CD14-positive monocyte (primary cell): ENCODE measurements around the gene PLXNA4. TPM values are rescaled to one million over a fixed set of nuclear protein-coding genes. Genes with fewer than 3 reads are reported as not detected.

ENCODE experiments used
- DNase-seq, 3 donors: peaks; one replicate each; pipeline ENCODE4 v3.0.0-alpha.2; 2011 to 2022
- H2AFZ ChIP-seq: 2 replicates; pipeline ENCODE4 v1.6.0; 2012; ENCODE audit warnings: mild to moderate bottlenecking, low read depth, low read length, inconsistent platforms; ENCODE audit not compliant: insufficient read depth, poor library complexity, severe bottlenecking
- H3K27ac ChIP-seq, 2 donors: 1 replicate in 1 of 2; 2 replicates in 1 of 2; pipeline ENCODE4 v1.5.1; 2012 to 2013; ENCODE audit warnings: low read length in 2 of 2, control low read depth in 1 of 2, inconsistent platforms in 1 of 2, low read depth in 1 of 2, mild to moderate bottlenecking in 1 of 2
- H3K27me3 ChIP-seq, 2 donors: one replicate each; pipeline versions ENCODE4 v1.6.0 to v1.6.1; 2011 to 2013; ENCODE audit warnings: low read length in 2 of 2; ENCODE audit not compliant: control insufficient read depth in 2 of 2, insufficient read depth in 2 of 2
- H3K36me3 ChIP-seq, 2 donors: replicated peaks in 1 of 2; 1 replicate in 1 of 2; 2 replicates in 1 of 2; pipeline versions ENCODE4 v1.5.1 to v1.6.1; 2012 to 2013; ENCODE audit warnings: low read length in 2 of 2, control low read depth in 1 of 2, inconsistent platforms in 1 of 2, mild to moderate bottlenecking in 1 of 2; ENCODE audit not compliant: insufficient read depth in 2 of 2, control insufficient read depth in 1 of 2
- H3K4me1 ChIP-seq, 2 donors: 1 replicate in 1 of 2; 2 replicates in 1 of 2; pipeline versions ENCODE4 v1.5.1 to v1.6.1; 2012 to 2013; ENCODE audit warnings: low read length in 2 of 2, control low read depth in 1 of 2, inconsistent platforms in 1 of 2, mild to moderate bottlenecking in 1 of 2, moderate library complexity in 1 of 2; ENCODE audit not compliant: insufficient read depth in 2 of 2, control insufficient read depth in 1 of 2
- H3K4me2 ChIP-seq: replicated peaks from 2 replicates; pipeline ENCODE3; 2012; ENCODE audit warnings: low read length, moderate library complexity, mild to moderate bottlenecking; ENCODE audit not compliant: poor library complexity, severe bottlenecking; ENCODE audit errors: extremely low read depth
- H3K4me3 ChIP-seq, 3 experiments: fragments of 200-600 bp in 1 of 3; sonication (generic) in 1 of 3; replicated peaks in 1 of 3; 1 replicate in 2 of 3; 2 replicates in 1 of 3; pipeline ENCODE4 v1.5.1; 2011 to 2013; ENCODE audit warnings: low read length in 3 of 3, mild to moderate bottlenecking in 3 of 3, control low read depth in 2 of 3, low read depth in 2 of 3, inconsistent platforms in 1 of 3, moderate library complexity in 1 of 3
- H3K79me2 ChIP-seq: 2 replicates; pipeline ENCODE4 v1.6.0; 2012; ENCODE audit warnings: mild to moderate bottlenecking, control low read depth, inconsistent platforms, low read length, moderate library complexity; ENCODE audit not compliant: insufficient read depth
- H3K9ac ChIP-seq: 2 replicates; pipeline ENCODE4 v1.6.0; 2017; ENCODE audit warnings: low read length, mild to moderate bottlenecking; ENCODE audit not compliant: insufficient read depth, poor library complexity, severe bottlenecking
- H3K9me3 ChIP-seq, 2 donors: replicated peaks in 1 of 2; 1 replicate in 1 of 2; 2 replicates in 1 of 2; pipeline versions ENCODE4 v1.5.1 to v1.6.1; 2012 to 2013; ENCODE audit warnings: low read length in 2 of 2, control low read depth in 1 of 2; ENCODE audit not compliant: control insufficient read depth in 1 of 2, insufficient read depth in 1 of 2
- H4K20me1 ChIP-seq: 2 replicates; pipeline ENCODE4 v1.6.0; 2012; ENCODE audit warnings: mild to moderate bottlenecking, low read length, control low read depth, moderate library complexity; ENCODE audit not compliant: insufficient read depth
- H3K27ac Mint-ChIP-seq, 7 donors: one replicate each; pipeline ENCODE4 v1.8.0; 2020; ENCODE audit warnings: mild to moderate bottlenecking in 7 of 7, mixed read lengths in 7 of 7, moderate library complexity in 6 of 7, inconsistent platforms in 2 of 7
- H3K27me3 Mint-ChIP-seq, 3 donors: one replicate each; pipeline ENCODE4 v1.8.0; 2021 to 2022; ENCODE audit warnings: low read depth in 3 of 3, mild to moderate bottlenecking in 3 of 3, mixed read lengths in 3 of 3, moderate library complexity in 3 of 3, inconsistent platforms in 1 of 3
- H3K36me3 Mint-ChIP-seq, 2 donors: one replicate each; pipeline ENCODE4 v1.8.0; 2020; ENCODE audit warnings: mixed read lengths in 2 of 2, inconsistent platforms in 1 of 2, mild to moderate bottlenecking in 1 of 2
- H3K4me1 Mint-ChIP-seq: one replicate; pipeline ENCODE4 v1.8.0; 2020; ENCODE audit warnings: mild to moderate bottlenecking, mixed read lengths
- H3K4me3 Mint-ChIP-seq, 2 donors: one replicate each; pipeline ENCODE4 v1.8.0; 2020; ENCODE audit warnings: mild to moderate bottlenecking in 2 of 2, mixed read lengths in 2 of 2, moderate library complexity in 1 of 2
- H3K9me3 Mint-ChIP-seq, 7 donors: one replicate each; pipeline ENCODE4 v1.8.0; 2020 to 2022; ENCODE audit warnings: mixed read lengths in 7 of 7, mild to moderate bottlenecking in 6 of 7, moderate library complexity in 6 of 7, inconsistent platforms in 2 of 7
- CTCF ChIP-seq: fragments of 200-600 bp; IDR thresholded peaks from one replicate; pipeline ENCODE4 v1.8.0; 2022; ENCODE audit warnings: antibody characterized with exemption, mild to moderate bottlenecking
- WGBS: methylation state at CpG from one replicate; pipeline ENCODE4 v1.1.5; 2013; ENCODE audit warnings: missing lambda C conversion rate; ENCODE audit not compliant: insufficient coverage; 5-methylcytosine and 5-hydroxymethylcytosine counted together
- intact Hi-C, 2 donors: fragments of 100-400 bp; cut with micrococcal nuclease; formaldehyde crosslinking; loops; one replicate each; pipeline versions ENCODE4 v1.15.0 to v1.15.1; 2023
- polyA plus RNA-seq, 3 donors: library from polyadenylated mRNA; depleted of rRNA in 1 of 3; unstranded in 2 of 3; stranded (reverse) in 1 of 3; fragments of 300-500 nt in 2 of 3; fragments of >200 nt in 1 of 3; fragmentation: Illumina TruSeq in 2 of 3; gene quantifications; 1 replicate in 2 of 3; 2 replicates in 1 of 3; pipeline ENCODE4 v1.2.3, GENCODE V29; 2012 to 2021

The PLXNA4 gene
- polyA plus RNA-seq, 3 donors, result not detected

- no peaks in the 10 kb centered on the region for H3K27me3 ChIP-seq
- H3K9ac ChIP-seq, result no peak overlapping the region
- Mint-ChIP-seq H3K27ac (no peak overlapping the region), H3K4me3 (no peak overlapping the region), H3K4me1 (no peaks in the 10 kb centered on the region), H3K27me3 (peaks cover 4 to 8% (median 8%) of the 10 kb centered on the region in 3 donors), H3K36me3 (no peaks in the 10 kb centered on the region), H3K9me3 (no peaks in the 10 kb centered on the region)
- no peaks in the 10 kb centered on the region for H3K36me3 ChIP-seq
- no peaks in the 10 kb centered on the region for H3K79me2 ChIP-seq
- H2AFZ ChIP-seq, result no peak overlapping the region
- no peaks in the 10 kb centered on the region for H4K20me1 ChIP-seq
- intact Hi-C loops, result no loop called here
- no peaks in the 10 kb centered on the region for H3K9me3 ChIP-seq
- 89% methylated on average over 6 of the region's 6 CpGs for WGBS
- H3K27ac ChIP-seq, result no peak overlapping the region
- no peak overlapping the region for H3K4me2 ChIP-seq
- H3K4me1 ChIP-seq, result no peaks in the 10 kb centered on the region
- no peak overlapping the region for H3K4me3 ChIP-seq
- DNase-seq, result no peak
- no peak for TF ChIP-seq CTCF
Measured at GRCh38 chr7:132255898-132256297, 320.4 kb downstream of the PLXNA4 start.

- Histone ChIP-seq H3K79me2 (no peaks in the 10 kb centered on the region), H3K4me1 (no peaks in the 10 kb centered on the region), H3K9me3 (no peaks in the 10 kb centered on the region), H4K20me1 (no peaks in the 10 kb centered on the region), H3K4me3 (no peak overlapping the region), H3K4me2 (no peak overlapping the region), H3K9ac (no peak overlapping the region), H3K36me3 (no peaks in the 10 kb centered on the region), H3K27me3 (no peaks in the 10 kb centered on the region), H2AFZ (no peak overlapping the region), H3K27ac (no peak overlapping the region)
- H3K27me3 Mint-ChIP-seq, result peaks cover 5 to 11% (median 8%) of the 10 kb centered on the region in 3 donors
- H3K36me3 Mint-ChIP-seq, result no peaks in the 10 kb centered on the region
- no peaks in the 10 kb centered on the region for H3K4me1 Mint-ChIP-seq
- no peak overlapping the region for H3K4me3 Mint-ChIP-seq
- H3K9me3 Mint-ChIP-seq, result no peaks in the 10 kb centered on the region
- DNase-seq, result no peak
- 82% methylated on average over 2 of the region's 3 CpGs for WGBS
- H3K27ac Mint-ChIP-seq, result no peak overlapping the region
- no peak for TF ChIP-seq CTCF
- intact Hi-C loops, result no loop called here
Measured at GRCh38 chr7:132255115-132255797, 321.0 kb downstream of the PLXNA4 start.
